ENCODE data around the gene TXLNA.
A peak's percentile ranks its signal among the peaks of the same experiment; 100 is the strongest.
"Not testable (repeated sequence)": the region's sequence is repeated elsewhere in the genome, so short reads cannot be mapped to it uniquely, and the experiment has no call there.

TXLNA gene

DNA sequence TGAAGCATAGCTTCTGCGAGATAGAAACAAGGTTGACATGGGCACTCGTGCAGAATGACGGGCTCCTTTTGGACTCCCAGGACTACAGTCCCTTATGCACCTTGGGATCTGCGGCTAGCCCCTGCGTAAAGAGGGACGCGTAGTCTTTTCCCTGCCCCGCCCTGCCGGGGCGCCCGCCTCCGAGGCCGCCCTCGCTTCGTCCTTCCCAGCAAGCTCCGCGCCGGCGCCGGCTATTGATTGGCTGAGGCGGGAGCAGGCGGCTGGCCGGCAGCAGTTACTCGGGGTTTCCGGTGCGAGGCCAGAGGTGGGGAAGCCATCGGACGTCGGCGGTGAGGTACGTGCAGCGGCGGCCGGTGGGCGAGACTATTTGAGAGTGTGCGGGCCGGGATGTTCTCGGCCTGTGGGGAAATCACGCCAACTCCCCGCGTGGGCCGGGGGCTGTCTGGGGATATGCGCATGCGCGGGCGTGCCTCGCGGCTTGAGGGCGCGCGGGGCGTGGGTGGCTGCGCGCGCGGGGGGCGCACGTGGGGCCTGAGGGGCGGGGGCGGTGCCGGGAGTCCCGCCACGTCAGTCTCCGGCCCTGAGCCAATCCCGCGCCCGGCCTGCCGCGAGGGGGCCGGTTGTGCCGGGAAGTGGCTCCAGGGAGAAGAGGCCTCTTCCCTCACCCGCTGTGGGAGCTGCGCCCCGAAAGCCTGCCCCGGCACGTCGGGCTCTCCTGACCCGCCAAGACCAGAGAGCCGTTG is at the start of gene TXLNA:
TSS of gene TXLNA (plus strand) at position 233 of the 743 bp plus-strand sequence. CDS start 671 bp downstream, outside the sequence.
- peak; percentile 87 for DNase-seq (ENCODE audit: low read depth)

DNA sequence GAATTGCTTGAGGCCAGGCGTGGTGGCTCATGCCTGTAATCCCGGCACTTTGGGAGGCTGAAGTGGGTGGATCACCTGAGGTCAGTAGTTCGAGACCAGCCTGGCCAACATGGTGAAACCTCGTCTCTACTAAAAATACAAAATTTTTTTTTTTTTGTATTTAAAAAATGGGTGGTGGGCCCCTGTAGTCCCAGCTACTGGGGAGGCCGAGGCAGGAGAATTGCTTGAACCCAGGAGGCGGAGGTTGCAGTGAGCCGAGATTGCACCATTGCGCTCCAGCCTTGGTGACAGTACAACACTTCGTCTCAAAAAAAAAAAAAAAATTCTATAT is 45.6 kb upstream of the TXLNA start:
- DNase-seq (ENCODE audit: low read depth), result not testable (repeated sequence)

DNA sequence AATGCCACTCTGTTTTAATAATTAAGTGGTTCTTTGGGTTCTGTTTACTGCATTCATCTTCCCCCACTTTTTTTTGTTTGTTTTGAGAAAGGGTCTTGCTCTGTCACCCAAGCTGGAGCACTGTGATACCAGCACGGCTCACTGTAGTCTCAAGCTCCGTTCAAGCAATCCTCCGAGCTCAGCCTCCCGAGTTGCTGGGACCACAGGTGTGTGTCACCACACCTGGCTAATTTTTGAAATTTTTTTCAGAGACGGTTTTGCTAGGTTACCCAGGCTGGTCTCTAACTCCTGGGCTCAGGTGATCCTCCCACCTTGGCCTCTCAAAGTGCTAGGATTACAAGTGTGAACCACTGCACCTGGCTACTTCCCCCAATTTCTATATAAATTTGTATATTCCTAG is 42.4 kb upstream of the TXLNA start:
- no peak for DNase-seq (ENCODE audit: low read depth)

DNA sequence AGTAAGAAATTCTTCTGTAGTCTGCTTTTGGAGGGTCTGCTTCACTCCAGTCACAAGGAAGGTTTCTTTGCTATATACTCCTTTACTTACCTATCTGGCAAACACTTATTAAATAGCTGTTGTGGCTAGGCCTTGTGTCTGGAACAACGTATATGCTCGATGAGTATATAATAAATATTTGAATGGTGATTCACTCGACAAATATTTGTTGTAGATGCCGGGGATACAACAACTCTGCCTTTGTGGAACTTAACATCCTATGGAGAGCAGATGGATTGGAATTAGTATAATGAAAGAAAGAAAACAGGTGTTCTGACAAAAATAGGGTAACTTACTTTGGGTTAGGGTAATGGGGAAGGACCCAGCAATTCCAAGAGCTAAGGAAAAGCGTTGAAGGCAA is 40.5 kb upstream of the TXLNA start:
- no peak for DNase-seq (ENCODE audit: low read depth)

DNA sequence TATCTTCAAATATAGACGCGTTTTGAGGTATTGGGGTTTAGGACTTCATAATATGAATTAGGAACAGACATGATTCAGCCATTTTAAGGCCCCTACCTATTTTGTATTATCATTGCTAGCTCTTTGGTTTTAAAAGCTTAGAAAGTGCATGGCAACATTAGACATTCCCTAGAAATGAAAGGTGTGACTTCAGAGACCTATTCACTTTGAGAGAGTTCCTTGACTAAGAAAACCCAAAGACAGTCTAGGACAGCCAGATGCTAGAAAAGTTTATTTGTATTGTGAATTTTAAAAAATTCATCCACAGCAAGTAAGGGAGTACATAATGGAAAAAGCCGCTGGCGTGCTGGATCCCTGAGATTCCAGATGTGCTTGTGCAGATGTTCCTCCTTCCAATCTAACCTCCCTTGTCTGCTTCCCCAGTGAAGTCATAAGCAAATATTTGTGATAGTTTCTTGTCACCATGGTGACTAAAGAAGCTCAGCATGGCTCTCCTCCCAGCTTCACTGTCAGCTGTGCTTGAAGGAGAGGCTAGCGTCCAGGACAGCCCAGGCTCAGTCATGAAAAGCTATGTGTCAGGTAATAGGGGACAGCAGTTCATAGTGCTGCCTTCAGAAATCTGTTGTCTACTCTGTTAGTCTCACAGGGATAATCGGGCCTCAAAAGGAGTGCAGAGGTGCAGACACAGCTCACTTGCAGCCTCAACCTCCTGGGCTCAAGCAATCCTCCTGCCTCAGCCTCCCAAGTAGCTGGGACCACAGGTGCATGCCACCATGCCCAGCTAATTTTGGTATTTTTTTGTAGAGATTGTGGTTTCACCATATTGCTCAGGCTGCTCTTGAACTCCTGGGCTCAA is 36.8 kb upstream of the TXLNA start:
- DNase-seq (ENCODE audit: low read depth), result no peak

DNA sequence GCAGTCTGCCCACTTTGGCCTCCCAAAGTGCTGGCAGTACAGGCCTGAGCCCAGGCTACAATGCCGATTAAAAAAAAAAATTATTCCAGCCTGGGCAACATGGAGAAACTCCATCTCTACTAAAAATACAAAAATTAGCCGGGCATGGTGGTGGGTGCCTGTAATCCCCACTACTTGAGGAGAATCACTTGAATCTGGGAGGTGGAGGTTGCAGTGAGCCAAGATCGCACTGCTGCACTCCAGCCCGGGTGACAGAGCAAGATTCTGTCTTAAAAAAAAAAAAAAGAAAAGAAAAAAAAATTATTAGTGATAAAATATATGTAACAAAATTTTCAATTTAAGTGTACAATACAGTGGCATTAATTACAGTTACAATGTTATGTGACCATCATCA is 36.2 kb upstream of the TXLNA start:
- DNase-seq (ENCODE audit: low read depth), result not testable (repeated sequence)

DNA sequence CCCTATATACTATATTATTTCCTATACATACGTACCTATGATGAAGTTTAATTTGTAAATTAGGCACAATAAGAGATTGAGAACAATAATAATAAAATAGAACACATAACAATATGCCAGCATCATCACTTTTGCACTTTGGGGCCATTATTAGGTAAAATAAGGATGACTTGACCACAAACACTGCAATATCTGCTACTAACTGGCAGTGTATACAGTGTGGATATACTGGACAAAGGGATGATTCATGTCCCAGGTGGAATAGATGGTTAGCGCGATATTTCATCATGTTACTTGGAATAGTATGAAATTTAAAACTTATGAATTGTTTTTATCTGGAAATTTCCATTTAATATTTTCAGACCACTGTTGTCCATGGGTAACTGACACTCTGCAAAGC is 35.4 kb upstream of the TXLNA start:
- DNase-seq (ENCODE audit: low read depth), result no peak

DNA sequence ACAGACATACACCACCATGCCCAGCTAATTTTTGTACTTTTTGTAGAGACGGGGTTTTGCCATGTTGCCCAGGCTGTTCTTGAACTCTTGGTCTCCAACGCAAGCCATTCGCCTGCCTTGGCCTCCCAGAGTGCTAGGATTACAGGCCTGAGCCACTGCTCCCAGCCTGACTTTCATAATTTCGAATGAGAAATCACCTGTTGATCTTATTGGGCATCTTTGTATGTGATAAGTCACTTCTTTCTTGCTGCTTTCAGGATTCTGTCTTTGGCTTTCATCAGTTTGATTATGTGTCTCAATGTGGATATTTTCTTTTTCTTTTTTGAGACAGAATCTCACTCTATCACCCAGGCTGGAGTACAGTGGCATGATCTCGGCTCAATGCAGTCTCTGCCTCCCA is 31.7 kb upstream of the TXLNA start:
- not testable (repeated sequence) for DNase-seq (ENCODE audit: low read depth)

DNA sequence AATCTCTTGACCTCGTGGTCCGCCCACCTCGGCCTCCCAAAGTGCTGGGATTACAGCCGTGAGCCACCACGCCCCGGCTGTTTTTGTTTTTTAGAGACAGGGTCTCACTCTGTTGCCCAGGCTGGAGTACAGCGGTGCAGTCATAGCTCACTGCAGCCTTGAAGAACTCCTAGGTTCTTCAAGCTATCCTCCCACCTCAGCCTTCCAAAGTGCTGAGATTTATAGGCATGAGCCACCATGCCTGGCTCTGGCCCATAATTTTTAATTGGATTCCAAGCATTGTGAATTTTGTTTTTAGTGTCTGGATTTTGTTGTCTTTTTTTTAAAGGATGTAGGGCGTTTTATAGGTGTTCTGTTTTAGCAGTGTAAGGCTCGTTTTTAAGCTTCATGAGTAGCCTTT is 28.6 kb upstream of the TXLNA start:
- no peak for DNase-seq (ENCODE audit: low read depth)

DNA sequence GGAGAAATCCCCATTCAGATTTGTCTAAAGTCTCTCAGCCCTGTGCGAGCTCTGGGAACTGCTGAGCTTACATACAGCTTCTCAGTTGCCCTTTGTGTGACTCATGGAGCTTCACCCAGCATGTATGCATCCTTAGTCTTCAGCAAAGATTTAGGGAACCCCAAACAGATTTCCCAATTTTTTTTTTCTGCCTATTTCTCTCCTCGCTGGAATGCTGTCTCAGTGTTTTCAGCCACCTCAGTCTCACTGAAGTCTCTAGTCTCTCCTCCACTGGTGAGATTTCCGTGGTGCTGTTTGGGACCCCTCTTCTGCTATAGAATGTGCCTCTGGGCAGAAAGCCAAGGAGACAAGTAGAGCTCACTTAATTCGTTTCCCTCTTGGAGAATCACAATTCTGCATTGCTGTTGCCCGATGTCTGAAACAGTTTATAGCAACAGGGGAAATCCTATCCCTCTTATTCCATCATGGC is 28.1 kb upstream of the TXLNA start:
- no peak for DNase-seq (ENCODE audit: low read depth)

DNA sequence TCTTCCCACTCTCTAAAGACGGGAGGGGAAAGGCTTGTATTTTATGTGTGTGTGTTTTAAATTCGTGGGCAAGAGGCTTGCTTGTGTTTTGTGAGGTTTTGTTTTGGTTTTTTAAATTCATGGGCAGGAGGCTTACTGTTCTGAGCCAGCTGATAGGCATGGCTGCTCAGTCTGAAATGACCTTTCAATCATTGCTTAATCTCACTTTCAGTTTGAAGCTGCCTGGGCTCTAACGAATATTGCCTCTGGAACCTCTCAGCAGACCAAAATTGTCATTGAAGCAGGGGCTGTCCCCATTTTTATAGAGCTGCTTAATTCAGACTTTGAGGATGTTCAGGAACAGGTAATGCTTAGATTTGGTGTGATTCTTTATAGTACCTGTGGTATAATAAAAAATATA is 20.3 kb upstream of the TXLNA start:
- no peak for DNase-seq (ENCODE audit: low read depth)

DNA sequence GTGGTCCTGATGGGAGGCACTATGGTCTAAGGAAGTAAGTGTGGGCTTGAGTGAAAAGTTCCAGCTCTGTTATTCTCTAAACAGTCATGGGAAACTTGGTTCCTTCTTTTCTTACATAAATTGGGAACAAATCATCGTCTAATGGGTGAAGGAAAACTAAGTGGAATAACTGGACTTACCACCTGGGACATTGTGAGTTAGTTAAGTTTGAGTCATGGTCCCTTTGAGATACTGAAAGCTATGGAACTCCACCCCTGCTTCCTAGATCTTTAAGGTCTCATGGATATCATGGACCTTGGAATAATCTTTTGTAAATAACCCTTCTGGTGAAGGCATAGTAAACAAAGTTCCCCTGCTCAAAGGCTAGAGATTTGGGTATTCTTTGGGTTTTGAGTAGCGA is 16.1 kb upstream of the TXLNA start:
- DNase-seq (ENCODE audit: low read depth), result no peak

DNA sequence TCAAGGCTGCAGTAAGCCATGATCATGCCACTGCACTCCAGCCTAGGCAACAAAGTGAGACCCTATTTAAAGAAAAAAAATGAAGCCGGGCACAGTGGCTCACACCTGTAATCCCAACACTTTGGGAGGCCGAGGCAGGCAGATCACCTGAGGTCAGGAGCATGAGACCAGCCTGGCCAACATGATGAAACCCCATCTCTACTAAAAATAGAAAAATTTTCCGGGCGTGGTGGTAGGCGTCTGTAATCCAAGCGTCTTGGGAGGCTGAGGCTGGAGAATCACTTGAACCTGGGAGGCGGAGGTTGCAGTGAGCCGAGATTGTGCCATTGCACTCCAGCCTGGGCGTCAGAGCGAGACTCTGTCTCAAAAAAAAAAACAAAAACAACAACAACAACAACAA is 13.8 kb upstream of the TXLNA start:
- not testable (repeated sequence) for DNase-seq (ENCODE audit: low read depth)

DNA sequence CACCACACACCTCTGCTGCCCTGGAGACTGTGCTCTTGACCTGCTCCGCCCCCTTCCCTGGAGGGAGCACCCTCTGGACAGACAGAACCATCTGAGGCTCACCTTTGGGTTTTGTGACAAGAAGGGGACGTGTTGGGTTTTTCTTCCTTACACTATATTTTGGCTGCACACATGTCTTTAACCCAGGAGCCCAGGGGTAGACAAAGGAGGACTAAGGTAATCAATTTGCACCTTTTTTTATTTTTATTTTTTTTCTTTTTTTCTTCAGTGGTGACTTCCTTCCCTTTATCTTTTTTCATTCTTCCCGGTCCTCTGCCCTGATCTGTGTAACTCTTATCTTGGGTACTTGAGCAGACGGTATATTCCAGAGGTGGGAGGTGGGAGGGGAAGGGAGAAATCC is 8.5 kb upstream of the TXLNA start:
- DNase-seq (ENCODE audit: low read depth), result no peak

DNA sequence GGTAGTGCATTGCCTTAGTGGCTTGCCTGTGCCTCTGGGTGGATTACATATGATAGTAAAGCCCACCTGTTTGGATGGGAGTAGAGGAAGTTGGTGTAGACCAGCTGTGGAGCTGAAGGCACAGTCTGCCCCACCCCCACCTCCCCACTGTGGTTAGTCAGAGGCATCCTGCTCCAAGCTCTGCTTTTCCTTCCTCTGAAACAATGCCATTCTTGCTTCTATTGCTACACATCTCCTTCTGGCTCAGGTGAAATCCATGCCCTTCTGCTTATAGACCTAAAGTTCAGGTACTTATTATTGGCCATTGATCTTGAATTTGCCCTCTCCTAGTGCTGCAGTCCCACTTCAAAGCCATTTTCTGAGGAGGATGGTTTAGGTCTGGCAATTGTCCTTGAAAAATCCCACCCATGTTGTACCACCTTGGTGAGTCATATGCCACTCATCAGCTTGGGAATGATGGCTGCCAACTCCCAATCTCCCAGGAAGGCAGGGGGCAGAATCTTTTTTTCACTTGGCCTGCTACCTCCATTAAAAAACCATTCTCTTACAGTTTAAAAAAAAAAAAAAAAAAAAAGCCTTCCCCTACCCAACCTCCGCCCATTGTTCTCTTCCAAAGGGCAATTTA is 6.7 kb upstream of the TXLNA start:
- DNase-seq (ENCODE audit: low read depth), result no peak

DNA sequence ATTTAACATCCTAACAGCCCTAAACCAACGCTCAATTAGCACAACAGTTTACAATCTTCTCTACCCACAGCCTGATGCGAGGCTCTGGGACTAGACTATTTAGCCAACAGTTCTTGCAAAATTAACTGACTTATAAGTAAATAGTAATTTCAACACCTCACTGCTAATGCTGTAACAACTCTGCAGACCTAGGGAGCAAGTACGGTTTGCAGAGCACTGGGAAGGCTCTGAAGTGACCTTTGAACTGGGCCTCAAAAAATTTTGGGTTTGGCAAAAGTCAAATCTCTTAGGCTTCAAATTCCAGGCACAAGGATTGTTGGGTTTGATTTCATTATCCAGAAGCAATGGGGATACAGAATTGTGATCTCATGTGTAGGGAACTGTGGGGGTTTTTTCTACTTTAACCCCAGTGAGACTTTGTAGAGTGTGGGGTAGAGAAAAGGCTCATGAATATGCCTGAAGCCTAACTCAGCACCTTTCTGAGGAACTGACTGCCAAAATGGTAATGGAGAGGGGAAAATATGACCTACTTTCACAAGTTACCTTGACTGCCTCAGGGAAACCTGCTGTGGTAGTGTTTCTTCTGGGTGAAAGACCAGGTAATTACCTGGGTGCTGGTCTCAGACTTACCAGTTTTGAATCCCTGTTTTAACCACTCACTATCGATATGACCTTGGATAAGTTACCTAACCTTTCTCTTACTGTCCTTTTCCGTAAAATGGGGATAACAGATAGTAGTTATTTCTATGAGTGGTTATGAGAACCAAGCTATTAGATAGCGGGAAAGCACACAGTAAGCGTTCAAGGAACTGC is 889 bp upstream of the TXLNA start:
- no peak for DNase-seq (ENCODE audit: low read depth)

DNA sequence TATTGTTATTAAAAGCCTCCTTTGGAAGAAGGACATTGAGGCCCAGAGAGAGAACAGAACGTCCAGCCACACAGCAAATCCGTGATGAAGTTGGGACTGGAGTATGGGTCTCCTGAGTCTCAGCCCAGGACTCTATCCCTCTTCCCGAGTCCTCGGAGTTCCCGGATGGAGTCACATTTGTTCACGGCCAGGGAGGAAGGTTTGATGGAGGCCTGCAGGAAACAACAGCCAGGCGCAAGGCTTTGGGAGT is 357 bp upstream of the TXLNA start:
- no peak for DNase-seq (ENCODE audit: low read depth)

DNA sequence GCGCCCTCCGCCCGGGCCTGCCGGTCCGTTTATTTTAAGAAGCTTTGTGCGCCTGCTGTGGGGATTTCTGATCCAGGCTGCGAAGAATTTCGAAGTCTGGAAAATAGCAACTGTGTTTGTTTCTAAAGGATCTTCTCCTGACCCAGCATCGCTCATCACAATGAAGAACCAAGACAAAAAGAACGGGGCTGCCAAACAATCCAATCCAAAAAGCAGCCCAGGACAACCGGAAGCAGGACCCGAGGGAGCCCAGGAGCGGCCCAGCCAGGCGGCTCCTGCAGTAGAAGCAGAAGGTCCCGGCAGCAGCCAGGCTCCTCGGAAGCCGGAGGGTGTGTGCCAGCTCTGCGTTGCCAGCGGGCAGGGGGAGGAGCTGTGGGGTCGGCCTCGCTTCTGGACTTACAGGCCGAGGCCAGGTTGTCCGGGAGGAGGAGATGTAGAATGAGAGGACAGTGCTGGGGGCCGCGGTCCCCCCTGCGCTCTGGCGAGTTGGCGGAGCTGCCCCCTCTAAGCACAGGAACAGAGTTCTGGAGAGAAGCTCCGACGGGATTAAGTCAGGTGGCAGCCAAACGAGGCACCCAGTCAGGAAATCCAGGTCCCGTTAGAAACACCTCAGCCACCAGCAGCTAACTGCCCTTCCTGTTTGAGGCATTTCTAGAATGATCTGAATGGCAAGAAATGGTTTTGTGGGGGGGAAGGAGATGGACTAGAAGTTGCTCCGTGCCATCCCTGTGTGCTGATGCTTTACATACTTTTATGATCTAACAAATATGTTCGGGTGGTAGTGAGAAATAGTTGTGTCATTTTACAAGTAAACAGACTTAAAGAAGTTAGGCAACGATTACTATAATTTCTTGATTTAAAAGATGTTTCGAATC is 948 bp downstream of the TXLNA start:
- DNase-seq (ENCODE audit: low read depth), result no peak

DNA sequence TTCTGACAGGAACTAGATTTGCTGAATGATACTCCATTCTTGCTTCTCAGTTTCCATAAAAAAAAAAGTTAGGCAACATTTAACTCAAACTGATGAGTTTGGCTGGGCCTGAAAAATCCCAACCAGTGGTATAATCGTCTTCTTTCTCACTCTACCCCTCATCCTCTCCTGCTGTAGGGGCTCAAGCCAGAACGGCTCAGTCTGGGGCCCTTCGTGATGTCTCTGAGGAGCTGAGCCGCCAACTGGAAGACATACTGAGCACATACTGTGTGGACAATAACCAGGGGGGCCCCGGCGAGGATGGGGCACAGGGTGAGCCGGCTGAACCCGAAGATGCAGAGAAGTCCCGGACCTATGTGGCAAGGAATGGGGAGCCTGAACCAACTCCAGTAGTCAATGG is 1.6 kb downstream of the TXLNA start:
- no peak for DNase-seq (ENCODE audit: low read depth)

DNA sequence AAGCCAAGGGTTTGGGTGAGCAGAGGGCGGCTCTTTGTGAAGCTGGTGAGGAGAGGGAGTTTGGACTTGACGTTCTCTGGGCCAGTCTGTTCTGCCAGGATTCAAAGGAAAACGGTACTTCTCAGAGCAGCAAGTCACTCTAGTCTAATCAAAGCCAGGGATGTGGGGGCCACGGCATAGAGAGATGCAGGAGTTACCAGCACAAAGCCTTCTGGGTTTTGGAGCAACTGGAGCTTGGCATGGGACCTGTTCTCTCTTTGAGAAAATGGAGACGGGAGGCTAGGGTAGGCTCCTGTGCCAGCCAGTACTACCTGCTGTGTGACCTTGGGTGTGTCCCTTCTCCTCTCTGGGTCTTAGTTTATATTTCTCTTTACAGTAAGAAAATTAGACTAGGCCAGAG is 2.1 kb downstream of the TXLNA start:
- no peak for DNase-seq (ENCODE audit: low read depth)

DNA sequence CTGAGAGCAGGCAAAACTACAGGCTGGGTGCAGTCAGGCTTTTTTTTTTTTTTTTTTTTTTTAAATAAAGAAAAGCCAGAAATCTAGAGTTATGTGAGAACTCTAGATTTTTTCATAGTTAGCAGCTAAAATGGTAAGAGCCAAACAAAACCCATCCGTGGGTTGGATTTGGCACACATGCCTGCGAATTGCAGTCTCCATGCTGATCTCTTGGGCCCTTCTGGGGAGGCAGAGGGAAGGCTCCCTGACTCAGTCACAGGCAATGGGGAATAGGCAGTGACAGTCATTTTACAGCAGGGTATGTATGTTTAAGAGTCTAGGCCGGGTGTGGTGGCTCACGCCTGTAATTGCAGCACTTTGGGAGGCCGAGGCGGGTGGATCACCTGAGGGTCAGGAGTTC is 2.6 kb downstream of the TXLNA start:
- no peak for DNase-seq (ENCODE audit: low read depth)

DNA sequence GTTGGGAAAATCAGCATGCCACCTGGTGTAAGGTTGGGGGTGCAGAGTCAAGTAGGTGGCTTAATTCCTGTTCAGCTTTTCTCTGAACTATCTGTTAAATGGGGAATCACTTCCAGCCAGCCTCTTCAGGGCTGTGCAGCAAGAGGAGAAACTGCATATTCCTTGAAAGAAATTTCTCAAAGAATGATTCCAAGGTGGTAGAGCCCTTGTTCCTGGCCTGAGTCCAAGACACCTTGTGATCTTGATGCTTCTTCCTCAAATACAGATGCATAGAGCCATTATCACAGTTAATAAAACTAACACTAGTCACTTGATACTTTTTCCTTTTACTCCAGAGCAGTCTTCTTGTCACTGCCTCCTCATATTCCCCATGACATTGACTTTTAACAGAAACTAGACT is 5.2 kb downstream of the TXLNA start:
- DNase-seq (ENCODE audit: low read depth), result no peak
